ENCODE measurements around the gene CD247. TPM values are rescaled to one million over a fixed set of nuclear protein-coding genes. Genes with fewer than 3 reads are reported as not detected.

Gene CD247
- total and polyA plus RNA-seq, 9 of the 15 experiments (the other 6 are each of a cell fraction or from before 2014, with no cell fraction given) = 0.08 to 0.42 (median 0.28) TPM; not detected in 5

DNA sequence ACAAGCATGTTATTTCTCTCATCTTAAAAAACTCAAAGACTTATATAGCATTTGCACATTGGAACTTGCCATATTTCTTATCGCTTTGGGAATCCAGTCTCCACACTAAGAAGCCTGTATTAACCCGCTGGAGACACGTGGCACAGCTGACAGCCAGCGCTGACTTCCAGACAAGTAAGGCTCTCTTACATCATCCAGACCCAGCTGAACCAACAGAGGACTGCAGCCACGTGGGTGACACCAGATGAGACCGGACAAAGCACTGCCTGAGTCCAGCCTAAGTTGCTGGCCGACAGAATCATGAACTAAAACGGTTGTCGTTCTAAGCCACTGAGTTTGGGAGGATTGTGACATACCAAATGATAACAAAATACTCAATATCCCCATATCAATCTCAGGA, 6.3 kb upstream of the CD247 start (continued):
- TF ChIP-seq, protein P1, sequence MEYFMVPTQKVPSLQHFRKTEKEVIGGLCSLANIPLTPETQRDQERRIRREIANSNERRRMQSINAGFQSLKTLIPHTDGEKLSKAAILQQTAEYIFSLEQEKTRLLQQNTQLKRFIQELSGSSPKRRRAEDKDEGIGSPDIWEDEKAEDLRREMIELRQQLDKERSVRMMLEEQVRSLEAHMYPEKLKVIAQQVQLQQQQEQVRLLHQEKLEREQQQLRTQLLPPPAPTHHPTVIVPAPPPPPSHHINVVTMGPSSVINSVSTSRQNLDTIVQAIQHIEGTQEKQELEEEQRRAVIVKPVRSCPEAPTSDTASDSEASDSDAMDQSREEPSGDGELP (CRISPR knock-in tag; IDR thresholded peaks at IDR 0.05; ENCODE audit: borderline replicate concordance) = peak; percentile 97
- no peak for TF ChIP-seq BRF1 (IDR thresholded peaks at IDR 0.05; ENCODE audit: borderline replicate concordance, extremely low read depth, insufficient read length)
- TF ChIP-seq, protein P2, sequence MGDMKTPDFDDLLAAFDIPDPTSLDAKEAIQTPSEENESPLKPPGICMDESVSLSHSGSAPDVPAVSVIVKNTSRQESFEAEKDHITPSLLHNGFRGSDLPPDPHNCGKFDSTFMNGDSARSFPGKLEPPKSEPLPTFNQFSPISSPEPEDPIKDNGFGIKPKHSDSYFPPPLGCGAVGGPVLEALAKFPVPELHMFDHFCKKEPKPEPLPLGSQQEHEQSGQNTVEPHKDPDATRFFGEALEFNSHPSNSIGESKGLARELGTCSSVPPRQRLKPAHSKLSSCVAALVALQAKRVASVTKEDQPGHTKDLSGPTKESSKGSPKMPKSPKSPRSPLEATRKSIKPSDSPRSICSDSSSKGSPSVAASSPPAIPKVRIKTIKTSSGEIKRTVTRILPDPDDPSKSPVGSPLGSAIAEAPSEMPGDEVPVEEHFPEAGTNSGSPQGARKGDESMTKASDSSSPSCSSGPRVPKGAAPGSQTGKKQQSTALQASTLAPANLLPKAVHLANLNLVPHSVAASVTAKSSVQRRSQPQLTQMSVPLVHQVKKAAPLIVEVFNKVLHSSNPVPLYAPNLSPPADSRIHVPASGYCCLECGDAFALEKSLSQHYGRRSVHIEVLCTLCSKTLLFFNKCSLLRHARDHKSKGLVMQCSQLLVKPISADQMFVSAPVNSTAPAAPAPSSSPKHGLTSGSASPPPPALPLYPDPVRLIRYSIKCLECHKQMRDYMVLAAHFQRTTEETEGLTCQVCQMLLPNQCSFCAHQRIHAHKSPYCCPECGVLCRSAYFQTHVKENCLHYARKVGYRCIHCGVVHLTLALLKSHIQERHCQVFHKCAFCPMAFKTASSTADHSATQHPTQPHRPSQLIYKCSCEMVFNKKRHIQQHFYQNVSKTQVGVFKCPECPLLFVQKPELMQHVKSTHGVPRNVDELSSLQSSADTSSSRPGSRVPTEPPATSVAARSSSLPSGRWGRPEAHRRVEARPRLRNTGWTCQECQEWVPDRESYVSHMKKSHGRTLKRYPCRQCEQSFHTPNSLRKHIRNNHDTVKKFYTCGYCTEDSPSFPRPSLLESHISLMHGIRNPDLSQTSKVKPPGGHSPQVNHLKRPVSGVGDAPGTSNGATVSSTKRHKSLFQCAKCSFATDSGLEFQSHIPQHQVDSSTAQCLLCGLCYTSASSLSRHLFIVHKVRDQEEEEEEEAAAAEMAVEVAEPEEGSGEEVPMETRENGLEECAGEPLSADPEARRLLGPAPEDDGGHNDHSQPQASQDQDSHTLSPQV (IDR thresholded peaks at IDR 0.05) = peak; percentile 75; the same call in 1 of the 2 replicates
- TF ChIP-seq PYGO2 (tag; IDR thresholded peaks at IDR 0.05) = no peak
- TF ChIP-seq ZKSCAN8 (CRISPR knock-in tag; IDR thresholded peaks at IDR 0.05) = no peak
- 0 out of 2 replicates have a peak, but pooled peaks have one; percentile 12 for TF ChIP-seq SMAD3 (CRISPR knock-in tag; conservative IDR thresholded peaks at IDR 0.05)
- TF ChIP-seq, protein P3, sequence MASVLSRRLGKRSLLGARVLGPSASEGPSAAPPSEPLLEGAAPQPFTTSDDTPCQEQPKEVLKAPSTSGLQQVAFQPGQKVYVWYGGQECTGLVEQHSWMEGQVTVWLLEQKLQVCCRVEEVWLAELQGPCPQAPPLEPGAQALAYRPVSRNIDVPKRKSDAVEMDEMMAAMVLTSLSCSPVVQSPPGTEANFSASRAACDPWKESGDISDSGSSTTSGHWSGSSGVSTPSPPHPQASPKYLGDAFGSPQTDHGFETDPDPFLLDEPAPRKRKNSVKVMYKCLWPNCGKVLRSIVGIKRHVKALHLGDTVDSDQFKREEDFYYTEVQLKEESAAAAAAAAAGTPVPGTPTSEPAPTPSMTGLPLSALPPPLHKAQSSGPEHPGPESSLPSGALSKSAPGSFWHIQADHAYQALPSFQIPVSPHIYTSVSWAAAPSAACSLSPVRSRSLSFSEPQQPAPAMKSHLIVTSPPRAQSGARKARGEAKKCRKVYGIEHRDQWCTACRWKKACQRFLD (CRISPR knock-in tag; IDR thresholded peaks at IDR 0.05) = no peak
- peak; percentile 18 to 23; a peak in 1 of 4 replicates for TF ChIP-seq FOXK2 (conservative IDR thresholded peaks at IDR 0.05 in 1 of 2, IDR thresholded peaks at IDR 0.05 in 1 of 2; ENCODE audit: low read depth in 2 of 2)
- no peak for TF ChIP-seq TCF3 (CRISPR knock-in tag; IDR thresholded peaks at IDR 0.05)
- TF ChIP-seq, protein P4, sequence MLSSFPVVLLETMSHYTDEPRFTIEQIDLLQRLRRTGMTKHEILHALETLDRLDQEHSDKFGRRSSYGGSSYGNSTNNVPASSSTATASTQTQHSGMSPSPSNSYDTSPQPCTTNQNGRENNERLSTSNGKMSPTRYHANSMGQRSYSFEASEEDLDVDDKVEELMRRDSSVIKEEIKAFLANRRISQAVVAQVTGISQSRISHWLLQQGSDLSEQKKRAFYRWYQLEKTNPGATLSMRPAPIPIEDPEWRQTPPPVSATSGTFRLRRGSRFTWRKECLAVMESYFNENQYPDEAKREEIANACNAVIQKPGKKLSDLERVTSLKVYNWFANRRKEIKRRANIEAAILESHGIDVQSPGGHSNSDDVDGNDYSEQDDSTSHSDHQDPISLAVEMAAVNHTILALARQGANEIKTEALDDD (IDR thresholded peaks at IDR 0.05) = no peak
- no peak for TF ChIP-seq EWSR1 (IDR thresholded peaks at IDR 0.05; ENCODE audit: borderline replicate concordance, low read depth, partially characterized antibody)
- TF ChIP-seq RHOXF2B (CRISPR knock-in tag; conservative IDR thresholded peaks at IDR 0.05) = no peak
- TF ChIP-seq, protein P5, sequence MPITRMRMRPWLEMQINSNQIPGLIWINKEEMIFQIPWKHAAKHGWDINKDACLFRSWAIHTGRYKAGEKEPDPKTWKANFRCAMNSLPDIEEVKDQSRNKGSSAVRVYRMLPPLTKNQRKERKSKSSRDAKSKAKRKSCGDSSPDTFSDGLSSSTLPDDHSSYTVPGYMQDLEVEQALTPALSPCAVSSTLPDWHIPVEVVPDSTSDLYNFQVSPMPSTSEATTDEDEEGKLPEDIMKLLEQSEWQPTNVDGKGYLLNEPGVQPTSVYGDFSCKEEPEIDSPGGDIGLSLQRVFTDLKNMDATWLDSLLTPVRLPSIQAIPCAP (CRISPR knock-in tag; IDR thresholded peaks at IDR 0.05; ENCODE audit: borderline replicate concordance) = no peak
- TF ChIP-seq SNIP1 (IDR thresholded peaks at IDR 0.05; ENCODE audit: low read depth) = no peak
- no peak for TF ChIP-seq ZFP1 (CRISPR knock-in tag; IDR thresholded peaks at IDR 0.05)
- TF ChIP-seq SOX6 (IDR thresholded peaks at IDR 0.05) = peak; percentile 53; the same call in 1 of the 2 replicates
- no peak for TF ChIP-seq ZNF57 (CRISPR knock-in tag; IDR thresholded peaks at IDR 0.05)
- TF ChIP-seq KLF13 (tag; IDR thresholded peaks at IDR 0.05; ENCODE audit: borderline replicate concordance, low read depth) = no peak
- TF ChIP-seq ILF3 (IDR thresholded peaks at IDR 0.05; ENCODE audit: borderline replicate concordance) = no peak
- TF ChIP-seq ATF7 (IDR thresholded peaks at IDR 0.05) = peak; percentile 90
- peak; percentile 42; the same call in 1 of the 2 replicates for TF ChIP-seq FOXJ2 (tag; IDR thresholded peaks at IDR 0.05)
- TF ChIP-seq HDGF (IDR thresholded peaks at IDR 0.05) = no peak
